ENCODE measurements around the gene LAMA3. TPM values are rescaled to one million over a fixed set of nuclear protein-coding genes. Genes with fewer than 3 reads are reported as not detected.

The LAMA3 gene
- total and polyA plus RNA-seq, 2 of the 13 experiments (the other 11 are each of a cell fraction or from before 2014, with no cell fraction given), result 0.45 to 2.2 TPM

DNA sequence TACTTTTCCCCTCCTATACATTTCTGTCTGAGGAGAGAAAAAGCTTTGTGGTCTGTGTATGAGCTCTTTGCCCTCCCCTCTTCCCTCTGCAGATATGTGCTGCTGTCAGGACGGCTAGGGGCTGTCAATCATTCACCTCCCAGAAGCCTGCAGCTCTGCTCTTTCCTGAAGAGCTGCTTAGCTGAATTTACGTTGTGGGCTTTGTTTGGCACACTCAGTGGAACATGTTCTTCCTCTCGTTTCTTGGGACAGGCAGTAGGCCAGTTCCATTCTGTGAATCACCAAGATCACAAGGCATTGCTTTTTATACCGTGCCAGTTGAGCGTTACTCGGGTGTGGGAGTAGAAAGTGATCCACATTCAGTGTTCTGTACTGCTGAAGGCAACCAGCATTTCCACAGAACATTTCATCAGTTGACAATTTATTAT, 136.7 kb downstream of the LAMA3 start (continued):
- TF ChIP-seq WIZ (CRISPR knock-in tag; IDR thresholded peaks at IDR 0.05) (no peak), MEIS2 (CRISPR knock-in tag; IDR thresholded peaks at IDR 0.05) (peak; percentile 63; the same call in 1 of the 2 replicates), PBX2 (CRISPR knock-in tag; IDR thresholded peaks at IDR 0.05) (peak; percentile 87), ZNF510 (CRISPR knock-in tag; IDR thresholded peaks at IDR 0.05; ENCODE audit: low read depth) (no peak), TCF7 (IDR thresholded peaks at IDR 0.05; ENCODE audit: low read depth) (no peak), SMYD3 (CRISPR knock-in tag; IDR thresholded peaks at IDR 0.05) (no peak)
- TF ChIP-seq, protein P1, sequence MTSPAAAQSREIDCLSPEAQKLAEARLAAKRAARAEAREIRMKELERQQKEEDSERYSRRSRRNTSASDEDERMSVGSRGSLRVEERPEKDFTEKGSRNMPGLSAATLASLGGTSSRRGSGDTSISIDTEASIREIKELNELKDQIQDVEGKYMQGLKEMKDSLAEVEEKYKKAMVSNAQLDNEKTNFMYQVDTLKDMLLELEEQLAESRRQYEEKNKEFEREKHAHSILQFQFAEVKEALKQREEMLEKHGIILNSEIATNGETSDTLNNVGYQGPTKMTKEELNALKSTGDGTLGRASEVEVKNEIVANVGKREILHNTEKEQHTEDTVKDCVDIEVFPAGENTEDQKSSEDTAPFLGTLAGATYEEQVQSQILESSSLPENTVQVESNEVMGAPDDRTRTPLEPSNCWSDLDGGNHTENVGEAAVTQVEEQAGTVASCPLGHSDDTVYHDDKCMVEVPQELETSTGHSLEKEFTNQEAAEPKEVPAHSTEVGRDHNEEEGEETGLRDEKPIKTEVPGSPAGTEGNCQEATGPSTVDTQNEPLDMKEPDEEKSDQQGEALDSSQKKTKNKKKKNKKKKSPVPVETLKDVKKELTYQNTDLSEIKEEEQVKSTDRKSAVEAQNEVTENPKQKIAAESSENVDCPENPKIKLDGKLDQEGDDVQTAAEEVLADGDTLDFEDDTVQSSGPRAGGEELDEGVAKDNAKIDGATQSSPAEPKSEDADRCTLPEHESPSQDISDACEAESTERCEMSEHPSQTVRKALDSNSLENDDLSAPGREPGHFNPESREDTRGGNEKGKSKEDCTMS (CRISPR knock-in tag; conservative IDR thresholded peaks at IDR 0.05), result no peak

DNA sequence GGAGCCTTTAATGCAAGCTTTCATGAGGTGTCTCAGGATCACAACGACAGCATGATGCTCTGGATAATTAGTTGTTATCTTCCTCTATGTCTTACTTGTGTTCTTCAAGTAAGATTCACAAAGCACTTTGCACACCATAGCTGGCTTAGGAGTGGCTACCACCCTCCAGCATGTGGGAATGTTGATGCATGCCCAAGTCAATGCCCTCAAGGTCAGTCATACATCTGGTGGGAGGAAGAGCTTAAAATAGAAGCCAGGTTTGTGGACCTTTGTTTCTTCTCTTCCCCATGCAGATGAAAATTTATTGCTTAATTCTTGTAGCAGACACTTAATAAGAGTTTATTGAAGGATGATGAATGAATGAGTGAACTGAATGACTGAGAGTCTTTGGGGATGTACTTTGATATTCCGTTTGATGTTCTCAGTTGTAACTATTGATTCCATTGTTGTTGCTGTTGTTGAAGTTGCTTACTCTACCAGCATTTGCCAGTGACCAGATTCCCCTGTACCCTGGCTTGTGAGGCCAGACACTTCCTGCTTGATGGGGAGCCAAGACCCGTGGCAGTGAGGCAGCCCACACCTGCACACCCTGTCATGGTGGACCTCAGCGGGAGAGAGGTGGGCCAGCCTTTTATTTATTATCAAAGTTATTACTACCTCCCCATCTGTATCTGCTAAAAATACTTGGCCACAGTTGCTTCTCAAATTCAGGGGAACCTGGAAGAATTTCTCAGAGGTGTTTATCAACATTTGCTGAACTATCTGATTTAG, 137.8 kb downstream of the LAMA3 start:
- ATAC-seq (no peak), FAIRE-seq (no peak), DNase-seq (ENCODE audit: low spot score) (no peak)
- Histone ChIP-seq H4K20me1 (ENCODE audit: insufficient read depth, low read length) (no peaks in the 10 kb centered on the region), H3K4me3 (replicated peaks in 1 of 3; ENCODE audit: insufficient read depth in 1 of 3, low read depth in 2 of 3, low read length in 3 of 3) (no peak overlapping the region), H3K4me2 (ENCODE audit: low read depth, low read length) (no peak overlapping the region), H3K36me3 (replicated peaks in 1 of 2; ENCODE audit: control insufficient read depth in 1 of 2, insufficient read depth in 2 of 2, low read length in 2 of 2) (no peaks in the 10 kb centered on the region), H3K79me2 (ENCODE audit: insufficient read depth, low read length) (no peaks in the 10 kb centered on the region), H2AFZ (ENCODE audit: low read length) (no peak overlapping the region), H3K4me1 (ENCODE audit: insufficient read depth, low read length) (peaks cover 16% of the 10 kb centered on the region), H3K9me3 (ENCODE audit: low read length) (no peaks in the 10 kb centered on the region), H3K9ac (ENCODE audit: insufficient read depth, low read depth, low read length) (no peak overlapping the region), H3K27ac (ENCODE audit: extremely low read length, insufficient read depth, low read length) (no peak overlapping the region), H3K27me3 (ENCODE audit: control insufficient read depth in 1 of 2, insufficient read depth in 2 of 2, low read length in 2 of 2) (0 out of 5 replicates have a peak, but pooled peaks cover 0 to 2% of the 10 kb centered on the region in 2 experiments)
- in situ Hi-C loops (cut with HindIII; ENCODE audit: extremely low pct_ligation_motif_present, low pct_unique_long_range_greater_than_20kb), result loop anchor here (10.0 kb wide), 1 partner anchor 288 kb away; no protein-coding TSS in a partner anchor
- POLR2A ChIA-PET, result no interaction called here
- CTCF ChIA-PET (ENCODE audit: low intra/inter-chr PET ratio, low total read pairs), result no interaction called here
- intact Hi-C loops (cut with micrococcal nuclease; ENCODE audit: unreplicated experiment), result no loop called here
- BruUV-seq (replicated peaks), result no TSS peak
- TF ChIP-seq SKIL (CRISPR knock-in tag; IDR thresholded peaks at IDR 0.05; ENCODE audit: borderline replicate concordance) (no peak), ZNF33B (CRISPR knock-in tag; IDR thresholded peaks at IDR 0.05) (no peak), NFKBIZ (CRISPR knock-in tag; IDR thresholded peaks at IDR 0.05) (no peak), REPIN1 (CRISPR knock-in tag; IDR thresholded peaks at IDR 0.05; ENCODE audit: borderline replicate concordance, low read depth) (no peak)
- TF ChIP-seq, protein P2, sequence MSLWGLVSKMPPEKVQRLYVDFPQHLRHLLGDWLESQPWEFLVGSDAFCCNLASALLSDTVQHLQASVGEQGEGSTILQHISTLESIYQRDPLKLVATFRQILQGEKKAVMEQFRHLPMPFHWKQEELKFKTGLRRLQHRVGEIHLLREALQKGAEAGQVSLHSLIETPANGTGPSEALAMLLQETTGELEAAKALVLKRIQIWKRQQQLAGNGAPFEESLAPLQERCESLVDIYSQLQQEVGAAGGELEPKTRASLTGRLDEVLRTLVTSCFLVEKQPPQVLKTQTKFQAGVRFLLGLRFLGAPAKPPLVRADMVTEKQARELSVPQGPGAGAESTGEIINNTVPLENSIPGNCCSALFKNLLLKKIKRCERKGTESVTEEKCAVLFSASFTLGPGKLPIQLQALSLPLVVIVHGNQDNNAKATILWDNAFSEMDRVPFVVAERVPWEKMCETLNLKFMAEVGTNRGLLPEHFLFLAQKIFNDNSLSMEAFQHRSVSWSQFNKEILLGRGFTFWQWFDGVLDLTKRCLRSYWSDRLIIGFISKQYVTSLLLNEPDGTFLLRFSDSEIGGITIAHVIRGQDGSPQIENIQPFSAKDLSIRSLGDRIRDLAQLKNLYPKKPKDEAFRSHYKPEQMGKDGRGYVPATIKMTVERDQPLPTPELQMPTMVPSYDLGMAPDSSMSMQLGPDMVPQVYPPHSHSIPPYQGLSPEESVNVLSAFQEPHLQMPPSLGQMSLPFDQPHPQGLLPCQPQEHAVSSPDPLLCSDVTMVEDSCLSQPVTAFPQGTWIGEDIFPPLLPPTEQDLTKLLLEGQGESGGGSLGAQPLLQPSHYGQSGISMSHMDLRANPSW (CRISPR knock-in tag; IDR thresholded peaks at IDR 0.05; ENCODE audit: borderline replicate concordance), result no peak
- WGBS (ENCODE audit: low lambda C conversion rate), result 32% methylated on average over 2 of the region's 4 CpGs
